HFFc6 (cell line): ENCODE data around the gene LHX2. TPM values are rescaled to one million over a fixed set of nuclear protein-coding genes. Genes with fewer than 3 reads are reported as not detected.

ENCODE experiments used
- DNase-seq: peaks from one replicate; pipeline ENCODE4 v3.0.0-alpha.2; 2018
- H3K27ac Mint-ChIP-seq: 2 replicates; pipeline ENCODE4 v1.8.0; 2020; ENCODE audit warnings: mild to moderate bottlenecking, mixed read lengths
- H3K27me3 Mint-ChIP-seq: 2 replicates; pipeline ENCODE4 v1.8.0; 2021; ENCODE audit warnings: mild to moderate bottlenecking, moderate library complexity, mixed read lengths; ENCODE audit not compliant: insufficient read depth
- H3K36me3 Mint-ChIP-seq: 2 replicates; pipeline ENCODE4 v1.8.0; 2021; ENCODE audit warnings: low read depth, mixed read lengths
- H3K4me1 Mint-ChIP-seq: 2 replicates; pipeline ENCODE4 v1.8.0; 2020; ENCODE audit warnings: low read depth, mixed read lengths
- H3K4me3 Mint-ChIP-seq: 2 replicates; pipeline ENCODE4 v1.8.0; 2020; ENCODE audit warnings: mild to moderate bottlenecking, moderate library complexity, mixed read lengths
- H3K9me3 Mint-ChIP-seq: 2 replicates; pipeline ENCODE4 v1.8.0; 2020; ENCODE audit warnings: mild to moderate bottlenecking, mixed read lengths
- total RNA-seq, 6 experiments: library from RNA; stranded (reverse); fragmentation: NEBNext Ultra II Directional; extraction: Animal tissue kit (Norgen Biotek cat#: 25700); gene quantifications; 2 replicates in 1 of 6; 3 replicates in 5 of 6; pipeline ENCODE4 v1.2.3, GENCODE V29; 2021
- TF ChIP-seq, protein P1 (sequence below): fragments of 200-600 bp; sonication (generic); IDR thresholded peaks from 2 replicates; pipeline ENCODE4 v1.5.0; 2021; ENCODE audit warnings: antibody characterized with exemption, mild to moderate bottlenecking

LHX2 gene
- total RNA-seq, 6 experiments from 2014 or later: not detected

GRCh38 chr9:124045076-124045829 lies 33.7 kb downstream of the LHX2 start:
- Mint-ChIP-seq H3K27ac (no peak overlapping the region), H3K36me3 (no peaks in the 10 kb centered on the region), H3K27me3 (peaks cover 49% of the 10 kb centered on the region), H3K9me3 (no peaks in the 10 kb centered on the region), H3K4me1 (peaks cover 11% of the 10 kb centered on the region), H3K4me3 (no peak overlapping the region; the same call in 1 of the 2 replicates)
- TF ChIP-seq, protein P1, sequence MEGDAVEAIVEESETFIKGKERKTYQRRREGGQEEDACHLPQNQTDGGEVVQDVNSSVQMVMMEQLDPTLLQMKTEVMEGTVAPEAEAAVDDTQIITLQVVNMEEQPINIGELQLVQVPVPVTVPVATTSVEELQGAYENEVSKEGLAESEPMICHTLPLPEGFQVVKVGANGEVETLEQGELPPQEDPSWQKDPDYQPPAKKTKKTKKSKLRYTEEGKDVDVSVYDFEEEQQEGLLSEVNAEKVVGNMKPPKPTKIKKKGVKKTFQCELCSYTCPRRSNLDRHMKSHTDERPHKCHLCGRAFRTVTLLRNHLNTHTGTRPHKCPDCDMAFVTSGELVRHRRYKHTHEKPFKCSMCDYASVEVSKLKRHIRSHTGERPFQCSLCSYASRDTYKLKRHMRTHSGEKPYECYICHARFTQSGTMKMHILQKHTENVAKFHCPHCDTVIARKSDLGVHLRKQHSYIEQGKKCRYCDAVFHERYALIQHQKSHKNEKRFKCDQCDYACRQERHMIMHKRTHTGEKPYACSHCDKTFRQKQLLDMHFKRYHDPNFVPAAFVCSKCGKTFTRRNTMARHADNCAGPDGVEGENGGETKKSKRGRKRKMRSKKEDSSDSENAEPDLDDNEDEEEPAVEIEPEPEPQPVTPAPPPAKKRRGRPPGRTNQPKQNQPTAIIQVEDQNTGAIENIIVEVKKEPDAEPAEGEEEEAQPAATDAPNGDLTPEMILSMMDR: no peak
- DNase-seq: no peak

GRCh38 chr9:124045830-124046177 lies 34.2 kb downstream of the LHX2 start:
- Mint-ChIP-seq H3K4me3 (no peak overlapping the region), H3K36me3 (no peaks in the 10 kb centered on the region), H3K27ac (no peak overlapping the region), H3K27me3 (peaks cover 50% of the 10 kb centered on the region), H3K9me3 (no peaks in the 10 kb centered on the region), H3K4me1 (peaks cover 7% of the 10 kb centered on the region; the same call in 1 of the 2 replicates)
- no peak for DNase-seq
- TF ChIP-seq, protein P1: no peak

DNA sequence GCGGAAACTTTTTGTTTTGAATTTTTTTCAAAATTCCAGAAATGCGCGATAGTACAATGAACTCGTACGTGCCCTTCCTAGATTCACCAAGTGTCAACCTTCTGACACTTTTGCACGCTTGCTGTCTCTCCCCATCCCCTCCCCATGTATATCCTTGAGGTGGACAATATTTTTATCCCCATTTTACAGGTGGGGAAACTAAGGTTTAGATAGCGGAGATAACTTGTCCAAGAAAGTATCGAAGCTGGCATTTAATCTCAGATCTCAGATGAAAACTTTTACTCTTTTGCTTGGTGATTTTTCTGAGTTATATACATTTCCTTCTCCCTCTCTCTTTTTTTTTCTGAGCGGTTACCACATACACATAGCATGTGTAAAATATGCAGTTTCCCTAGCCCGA lies 34.6 kb downstream of the LHX2 start:
- Mint-ChIP-seq H3K9me3 (no peaks in the 10 kb centered on the region), H3K4me3 (no peak overlapping the region), H3K27ac (no peak overlapping the region), H3K27me3 (peaks cover 50% of the 10 kb centered on the region), H3K4me1 (peaks cover 7% of the 10 kb centered on the region; the same call in 1 of the 2 replicates), H3K36me3 (no peaks in the 10 kb centered on the region)
- TF ChIP-seq, protein P1: no peak
- no peak for DNase-seq

GRCh38 chr9:124047251-124047672 lies 35.7 kb downstream of the LHX2 start:
- Mint-ChIP-seq H3K4me1 (no peaks in the 10 kb centered on the region), H3K27me3 (peaks cover 56% of the 10 kb centered on the region), H3K4me3 (no peak overlapping the region), H3K27ac (no peak overlapping the region), H3K36me3 (no peaks in the 10 kb centered on the region), H3K9me3 (no peaks in the 10 kb centered on the region)
- no peak for DNase-seq
- TF ChIP-seq, protein P1: no peak

DNA sequence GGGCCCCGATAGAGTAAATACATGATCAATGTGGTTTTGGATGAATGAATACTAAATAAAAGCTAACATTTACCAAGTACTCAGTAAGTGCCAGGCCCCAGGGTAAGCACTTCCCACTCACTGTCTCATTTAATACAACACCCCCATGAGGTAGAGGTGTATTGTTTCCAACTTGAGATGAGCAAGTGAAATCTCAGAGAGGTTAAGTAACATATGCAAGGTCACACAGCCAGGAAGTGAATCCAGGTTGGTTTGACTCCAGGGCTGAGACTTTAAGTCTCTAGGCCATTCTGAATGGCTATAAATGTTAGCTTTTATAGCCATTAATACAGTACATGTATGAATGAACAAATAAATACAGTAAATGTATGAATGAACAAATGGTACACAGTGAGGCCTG lies 39.4 kb downstream of the LHX2 start:
- Mint-ChIP-seq H3K9me3 (peaks cover 7% of the 10 kb centered on the region; the same call in 1 of the 2 replicates), H3K4me3 (no peak overlapping the region), H3K27me3 (peaks cover 49% of the 10 kb centered on the region), H3K27ac (no peak overlapping the region), H3K4me1 (peaks cover 18% of the 10 kb centered on the region), H3K36me3 (peaks cover 7% of the 10 kb centered on the region; the same call in 1 of the 2 replicates)
- no peak for DNase-seq
- TF ChIP-seq, protein P1: no peak
